Neuron (in vitro differentiated cells): ENCODE results near the gene RRAGC.
"Not testable (repeated sequence)": the region's sequence is repeated elsewhere in the genome, so short reads cannot be mapped to it uniquely, and the experiment has no call there.

Experiments used
- H2AFZ ChIP-seq: one replicate; pipeline ENCODE4 v1.6.1; 2013; ENCODE audit warnings: low read depth, mild to moderate bottlenecking, inconsistent platforms, low read length, moderate library complexity
- H3K27me3 ChIP-seq: one replicate; pipeline ENCODE4 v1.6.1; 2013; ENCODE audit warnings: low read length; ENCODE audit not compliant: insufficient read depth
- H3K36me3 ChIP-seq: one replicate; pipeline ENCODE4 v1.6.1; 2013; ENCODE audit warnings: low read length; ENCODE audit not compliant: insufficient read depth
- H3K4me1 ChIP-seq: one replicate; pipeline ENCODE4 v1.6.1; 2013; ENCODE audit warnings: low read length; ENCODE audit not compliant: insufficient read depth
- H3K4me3 ChIP-seq: 2 replicates; pipeline ENCODE4 v1.5.1; 2013; ENCODE audit warnings: mild to moderate bottlenecking, low read length, moderate library complexity
- H3K9me3 ChIP-seq: one replicate; pipeline ENCODE4 v1.6.1; 2013; ENCODE audit warnings: low read length

RRAGC gene

GRCh38 chr1:38819516-38819915, 40.1 kb downstream of the RRAGC start:
- peaks cover 54% of the 10 kb centered on the region for H3K27me3 ChIP-seq
- H3K4me1 ChIP-seq: peaks cover 15% of the 10 kb centered on the region
- no peak overlapping the region for H2AFZ ChIP-seq
- no peak overlapping the region for H3K4me3 ChIP-seq
- H3K36me3 ChIP-seq: no peaks in the 10 kb centered on the region
- no peaks in the 10 kb centered on the region for H3K9me3 ChIP-seq

GRCh38 chr1:38819040-38819439, 40.5 kb downstream of the RRAGC start:
- Histone ChIP-seq H3K27me3 (peaks cover 57% of the 10 kb centered on the region), H3K4me3 (no peak overlapping the region), H3K9me3 (no peaks in the 10 kb centered on the region), H3K36me3 (no peaks in the 10 kb centered on the region), H2AFZ (no peak overlapping the region), H3K4me1 (peaks cover 17% of the 10 kb centered on the region)

- peaks cover 61% of the 10 kb centered on the region for H3K27me3 ChIP-seq
- peak overlapping the region; percentile 27 for H2AFZ ChIP-seq
- H3K9me3 ChIP-seq: no peaks in the 10 kb centered on the region
- peak overlapping the region; percentile 20 for H3K4me3 ChIP-seq
- H3K36me3 ChIP-seq: no peaks in the 10 kb centered on the region
- peaks cover 23% of the 10 kb centered on the region for H3K4me1 ChIP-seq
These were observed 41.2 kb downstream of the RRAGC start for GRCh38 chr1:38818175-38818976.

GRCh38 chr1:38817267-38818174, 42.1 kb downstream of the RRAGC start:
- Histone ChIP-seq H3K27me3 (peaks cover 61% of the 10 kb centered on the region), H3K4me1 (peaks cover 20% of the 10 kb centered on the region), H2AFZ (peak overlapping the region; percentile 27), H3K36me3 (no peaks in the 10 kb centered on the region), H3K9me3 (no peaks in the 10 kb centered on the region), H3K4me3 (peak overlapping the region; percentile 20)

GRCh38 chr1:38815903-38816627, 43.5 kb downstream of the RRAGC start:
- Histone ChIP-seq H3K36me3 (no peaks in the 10 kb centered on the region), H3K27me3 (peaks cover 50% of the 10 kb centered on the region), H3K4me3 (no peak overlapping the region), H3K4me1 (peaks cover 15% of the 10 kb centered on the region), H3K9me3 (no peaks in the 10 kb centered on the region), H2AFZ (no peak overlapping the region)

- Histone ChIP-seq H3K36me3 (no peaks in the 10 kb centered on the region), H2AFZ (no peak overlapping the region), H3K4me3 (no peak overlapping the region), H3K27me3 (peaks cover 47% of the 10 kb centered on the region), H3K4me1 (peaks cover 15% of the 10 kb centered on the region), H3K9me3 (no peaks in the 10 kb centered on the region)
These were observed 44.5 kb downstream of the RRAGC start for GRCh38 chr1:38814984-38815464.

GRCh38 chr1:38814444-38814983, 45.1 kb downstream of the RRAGC start:
- peaks cover 15% of the 10 kb centered on the region for H3K4me1 ChIP-seq

GRCh38 chr1:38812981-38813380, 46.6 kb downstream of the RRAGC start:
- Histone ChIP-seq H3K9me3 (no peaks in the 10 kb centered on the region), H3K27me3 (peaks cover 30% of the 10 kb centered on the region), H3K36me3 (no peaks in the 10 kb centered on the region), H3K4me3 (no peak overlapping the region), H2AFZ (no peak overlapping the region), H3K4me1 (peaks cover 12% of the 10 kb centered on the region)

More at GRCh38 chr1:38814444-38814983, 45.1 kb downstream of the RRAGC start:
- H3K27me3 ChIP-seq: peaks cover 42% of the 10 kb centered on the region
- H3K4me3 ChIP-seq: no peak overlapping the region
- no peaks in the 10 kb centered on the region for H3K9me3 ChIP-seq
- no peak overlapping the region for H2AFZ ChIP-seq
- H3K36me3 ChIP-seq: no peaks in the 10 kb centered on the region

GRCh38 chr1:38811466-38811865, 48.1 kb downstream of the RRAGC start:
- not testable (repeated sequence) for H3K4me3 ChIP-seq, H2AFZ ChIP-seq, H3K9me3 ChIP-seq, H3K36me3 ChIP-seq
- Histone ChIP-seq H3K27me3 (peaks cover 34% of the 10 kb centered on the region), H3K4me1 (peaks cover 12% of the 10 kb centered on the region)

- H3K36me3 ChIP-seq: no peaks in the 10 kb centered on the region
These were observed 53.5 kb downstream of the RRAGC start for GRCh38 chr1:38806090-38806489.

GRCh38 chr1:38805036-38805435, 54.5 kb downstream of the RRAGC start:
- Histone ChIP-seq H3K27me3 (peaks cover 39% of the 10 kb centered on the region), H3K36me3 (no peaks in the 10 kb centered on the region), H3K9me3 (peaks cover 5% of the 10 kb centered on the region), H3K4me3 (no peak overlapping the region), H3K4me1 (peaks cover 6% of the 10 kb centered on the region), H2AFZ (no peak overlapping the region)

More at GRCh38 chr1:38806090-38806489, 53.5 kb downstream of the RRAGC start:
- Histone ChIP-seq H3K4me3 (no peak overlapping the region), H3K27me3 (peaks cover 37% of the 10 kb centered on the region), H3K4me1 (peaks cover 6% of the 10 kb centered on the region), H2AFZ (no peak overlapping the region), H3K9me3 (peaks cover 5% of the 10 kb centered on the region)

GRCh38 chr1:38804062-38804886, 55.3 kb downstream of the RRAGC start:
- peak overlapping the region; percentile 73 for H2AFZ ChIP-seq
- H3K4me3 ChIP-seq: peak overlapping the region; percentile 48
- no peaks in the 10 kb centered on the region for H3K36me3 ChIP-seq
- peaks cover 39% of the 10 kb centered on the region for H3K27me3 ChIP-seq
- H3K4me1 ChIP-seq: peaks cover 6% of the 10 kb centered on the region
- H3K9me3 ChIP-seq: peaks cover 5% of the 10 kb centered on the region
